Stimulated activated CD4-positive, alpha-beta T cell treated with anti-CD3 and anti-CD28 coated beads, Interleukin-15, amount 100 ng/mL, for 1 hour (primary cell): ENCODE measurements around the gene PDZD11.
"Not testable (repeated sequence)": the region's sequence is repeated elsewhere in the genome, so short reads cannot be mapped to it uniquely, and the experiment has no call there.

Source experiments
- DNase-seq, 2 donors: peaks; one replicate each; pipeline ENCODE4 v3.0.0-alpha.2; 2020; ENCODE audit warnings: low read depth in 1 of 2, low spot score in 1 of 2

Gene PDZD11

GRCh38 chrX:70257423-70258288 lies 32.1 kb downstream of the PDZD11 start:
- no peak for DNase-seq

GRCh38 chrX:70255452-70255851 lies 34.3 kb downstream of the PDZD11 start:
- DNase-seq: no peak

DNA sequence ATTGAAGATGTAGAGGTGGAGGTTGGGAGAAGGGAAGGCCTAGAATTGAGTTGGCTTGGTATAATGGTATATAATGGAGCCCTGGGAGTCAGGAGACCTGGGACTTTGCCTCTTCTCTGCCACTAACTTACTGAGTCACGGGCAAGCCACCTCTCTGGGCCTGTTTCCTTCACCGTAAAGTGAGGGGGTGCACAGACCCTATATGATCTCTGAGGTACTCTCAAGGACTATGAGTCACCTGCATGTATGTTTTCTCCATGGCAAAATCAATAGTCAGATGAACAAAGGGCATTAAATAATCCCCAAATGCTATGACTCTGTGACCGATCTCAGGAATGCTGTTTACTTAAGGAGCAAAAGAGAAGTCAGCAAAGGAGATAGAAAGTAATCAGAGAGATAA lies 34.8 kb downstream of the PDZD11 start:
- no peak for DNase-seq

GRCh38 chrX:70254063-70254400 lies 35.7 kb downstream of the PDZD11 start:
- DNase-seq: no peak

GRCh38 chrX:70253377-70254062 lies 36.2 kb downstream of the PDZD11 start:
- DNase-seq: no peak

- DNase-seq: no peak
Observed at GRCh38 chrX:70252491-70252890, 37.2 kb downstream of the PDZD11 start.

- DNase-seq: no peak
Observed at GRCh38 chrX:70247252-70247651, 42.5 kb downstream of the PDZD11 start.

GRCh38 chrX:70244881-70245280 lies 44.8 kb downstream of the PDZD11 start:
- DNase-seq: no peak

GRCh38 chrX:70243601-70244000 lies 46.1 kb downstream of the PDZD11 start:
- DNase-seq: not testable (repeated sequence)

- DNase-seq: no peak
Observed at GRCh38 chrX:70241501-70241900, 48.2 kb downstream of the PDZD11 start.

GRCh38 chrX:70240751-70241150 lies 49.0 kb downstream of the PDZD11 start:
- no peak for DNase-seq
